HepG2 (cell line): ENCODE data around the gene OTOG. TPM values are rescaled to one million over a fixed set of nuclear protein-coding genes. Genes with fewer than 3 reads are reported as not detected.

Experiments
- ATAC-seq: fragments of 200-7000 bp; cut with Tn5 transposase; 3 replicates; pipeline ENCODE4 v1.9.1; 2020; ENCODE audit warnings: mild to moderate bottlenecking, moderate library complexity
- BruUV-seq: library from RNA; stranded (reverse); fragments of 400-500 nt; replicated peaks from 2 replicates; lab custom pipeline; 2021; lab: Mats Ljungman, UMichigan
- CTCF ChIA-PET: fragments of 300-600 bp; formaldehyde crosslinking; extraction: SDS; loops from one replicate; lab custom pipeline; 2021; ENCODE audit warnings: low total read pairs, inconsistent platforms, low intra/inter-chr PET ratio; lab: Yijun Ruan, JAX
- POLR2A ChIA-PET: fragments of 350-600 bp; sonication (Branson Sonifier 250); formaldehyde crosslinking; loops from one replicate; lab custom pipeline; 2020; ENCODE audit warnings: antibody characterized with exemption, inconsistent platforms; lab: Yijun Ruan, JAX
- DNase-seq: peaks from one replicate; pipeline ENCODE4 v3.0.0-alpha.2; 2015; ENCODE audit warnings: low spot score
- FAIRE-seq: peaks from 3 replicates; lab custom pipeline; 2011; peaks lifted over from hg19 to GRCh38; lab: Jason Lieb, UNC
- H2AFZ ChIP-seq: one replicate; pipeline ENCODE4 v1.6.1; 2011; ENCODE audit warnings: low read length, inconsistent platforms
- H3K27ac ChIP-seq: fragments of 300-600 bp; 3 replicates; pipeline ENCODE4 v1.8.0; 2011; ENCODE audit warnings: mixed run types, mild to moderate bottlenecking, mixed read lengths, low read length, inconsistent platforms; ENCODE audit not compliant: insufficient read depth; ENCODE audit errors: extremely low read length
- H3K27me3 ChIP-seq, 2 experiments: fragments of 200-600 bp in 1 of 2; 2 replicates in 1 of 2; 3 replicates in 1 of 2; pipeline versions ENCODE4 v1.6.0 to v1.8.0; 2011; ENCODE audit warnings: low read length in 2 of 2, mild to moderate bottlenecking in 2 of 2, moderate library complexity in 2 of 2, inconsistent platforms in 1 of 2; ENCODE audit not compliant: insufficient read depth in 2 of 2, control insufficient read depth in 1 of 2
- H3K36me3 ChIP-seq, 2 experiments: fragments of 200-600 bp in 1 of 2; replicated peaks in 1 of 2; 2 replicates in 1 of 2; 3 replicates in 1 of 2; pipeline versions ENCODE4 v1.5.1 to v1.8.0; 2011; ENCODE audit warnings: low read length in 2 of 2, inconsistent platforms in 1 of 2; ENCODE audit not compliant: insufficient read depth in 2 of 2, control insufficient read depth in 1 of 2
- H3K4me1 ChIP-seq: 2 replicates; pipeline ENCODE4 v1.5.1; 2012; ENCODE audit warnings: low read length, inconsistent platforms; ENCODE audit not compliant: insufficient read depth
- H3K4me2 ChIP-seq: 2 replicates; pipeline ENCODE4 v1.6.0; 2011; ENCODE audit warnings: low read depth, low read length, inconsistent platforms
- H3K4me3 ChIP-seq, 3 experiments: fragments of 200-600 bp in 1 of 3; sonication (generic), shearing (Covaris generic) in 1 of 3; replicated peaks in 1 of 3; 2 replicates each; pipeline ENCODE4 v1.5.1; 2011 to 2016; ENCODE audit warnings: low read length in 3 of 3, inconsistent platforms in 2 of 3, low read depth in 2 of 3, mild to moderate bottlenecking in 2 of 3, control low read depth in 1 of 3, mixed read lengths in 1 of 3; ENCODE audit not compliant: insufficient read depth in 1 of 3
- H3K79me2 ChIP-seq: one replicate; pipeline ENCODE4 v1.6.1; 2011; ENCODE audit warnings: low read length, inconsistent platforms; ENCODE audit not compliant: insufficient read depth
- H3K9ac ChIP-seq: 2 replicates; pipeline ENCODE4 v1.6.0; 2011; ENCODE audit warnings: mild to moderate bottlenecking, low read depth, low read length, inconsistent platforms; ENCODE audit not compliant: insufficient read depth
- H3K9me3 ChIP-seq: 2 replicates; pipeline ENCODE4 v1.5.1; 2012; ENCODE audit warnings: mild to moderate bottlenecking, low read length
- H4K20me1 ChIP-seq: 2 replicates; pipeline ENCODE4 v1.6.0; 2011; ENCODE audit warnings: inconsistent platforms, mild to moderate bottlenecking, low read length, moderate library complexity; ENCODE audit not compliant: insufficient read depth
- CREB1 ChIP-seq, 2 experiments: fragments of 450-650 bp in 1 of 2; IDR thresholded peaks; 2 replicates each; pipeline ENCODE4 v1.6.1; 2016 to 2017; ENCODE audit warnings: control low read depth in 1 of 2, mild to moderate bottlenecking in 1 of 2, missing compliant biosample characterization in 1 of 2, missing genetic modification characterization in 1 of 2
- GATAD1 ChIP-seq: IDR thresholded peaks from 2 replicates; pipeline ENCODE4 v1.6.1; 2016; ENCODE audit warnings: missing genetic modification reagents, missing compliant biosample characterization
- KDM3A ChIP-seq: IDR thresholded peaks from 2 replicates; pipeline ENCODE4 v1.6.1; 2018; ENCODE audit warnings: low read depth, missing compliant biosample characterization
- NFYB ChIP-seq: sonication (generic); formaldehyde crosslinking; IDR thresholded peaks from 2 replicates; pipeline ENCODE4 v1.4.0; 2020; ENCODE audit warnings: missing genetic modification reagents
- POLR2AphosphoS2 ChIP-seq: IDR thresholded peaks from 2 replicates; pipeline ENCODE4 v1.6.1; 2011; ENCODE audit warnings: low read depth, low read length, improper control_type of control experiment
- SP1 ChIP-seq, 2 experiments: fragments of 450-650 bp in 1 of 2; sonication (generic) in 1 of 2; formaldehyde crosslinking in 1 of 2; IDR thresholded peaks; 2 replicates each; pipeline versions ENCODE4 v1.4.0 to v1.6.1; 2016 to 2020; ENCODE audit warnings: missing genetic modification reagents in 1 of 2
- SP4 ChIP-seq: sonication (generic); formaldehyde crosslinking; IDR thresholded peaks from 2 replicates; pipeline ENCODE4 v1.8.1; 2023; ENCODE audit warnings: mild to moderate bottlenecking, missing genetic modification reagents
- ZNF30 ChIP-seq: sonication (generic); formaldehyde crosslinking; IDR thresholded peaks from 2 replicates; pipeline ENCODE4 v1.5.0; 2020; ENCODE audit warnings: mild to moderate bottlenecking, missing genetic modification reagents
- ZNF432 ChIP-seq: sonication (generic); formaldehyde crosslinking; IDR thresholded peaks from 2 replicates; pipeline ENCODE4 v1.5.0; 2020; ENCODE audit warnings: missing genetic modification reagents, mild to moderate bottlenecking, borderline replicate concordance
- ZNF777 ChIP-seq: sonication (generic); formaldehyde crosslinking; IDR thresholded peaks from 2 replicates; pipeline ENCODE4 v1.4.0; 2020; ENCODE audit warnings: missing genetic modification reagents
- WGBS: methylation state at CpG from one replicate; pipeline ENCODE4 v1.1.6; 2017; ENCODE audit warnings: low lambda C conversion rate; 5-methylcytosine and 5-hydroxymethylcytosine counted together
- in situ Hi-C: cut with HindIII; loops from 2 replicates; pipeline ENCODE4 v1.10.0; 2017; ENCODE audit warnings: low pct_unique_long_range_greater_than_20kb; ENCODE audit not compliant: extremely low pct_ligation_motif_present
- intact Hi-C: fragments of 100-400 bp; cut with micrococcal nuclease; formaldehyde crosslinking; loops from one replicate; pipeline ENCODE4 v1.10.0; 2022; ENCODE audit not compliant: unreplicated experiment
- polyA plus RNA-seq, 8 experiments: library from polyadenylated mRNA; depleted of rRNA in 3 of 8; stranded (reverse) in 7 of 8; unstranded in 1 of 8; fragments of >200 nt; fragmentation: Illumina TruSeq in 4 of 8; extraction: Trizol in 4 of 8; gene quantifications; 2 replicates each; pipeline versions ENCODE4 v1.2.1 to v1.2.3, GENCODE V29; 2011 to 2016; ENCODE audit warnings: low read depth in 4 of 8, missing spikeins in 1 of 8, mixed read lengths in 1 of 8; ENCODE audit not compliant: insufficient read depth in 1 of 8
- total RNA-seq, 5 experiments: library from RNA; depleted of rRNA; stranded (reverse); fragments of >200 nt; fragmentation: Illumina TruSeq; extraction: Trizol; gene quantifications; 2 replicates each; pipeline ENCODE4 v1.2.3, GENCODE V29; 2016; ENCODE audit warnings: low read depth in 1 of 5
- TF ChIP-seq, protein P1 (sequence below): sonication (generic); formaldehyde crosslinking; IDR thresholded peaks from 2 replicates; pipeline ENCODE4 v1.8.0; 2022; ENCODE audit warnings: missing genetic modification reagents, low read depth, mild to moderate bottlenecking, borderline replicate concordance

The OTOG gene
- total and polyA plus RNA-seq, 2 of the 13 experiments (the other 11 are each of a cell fraction or from before 2014, with no cell fraction given) = not detected

DNA sequence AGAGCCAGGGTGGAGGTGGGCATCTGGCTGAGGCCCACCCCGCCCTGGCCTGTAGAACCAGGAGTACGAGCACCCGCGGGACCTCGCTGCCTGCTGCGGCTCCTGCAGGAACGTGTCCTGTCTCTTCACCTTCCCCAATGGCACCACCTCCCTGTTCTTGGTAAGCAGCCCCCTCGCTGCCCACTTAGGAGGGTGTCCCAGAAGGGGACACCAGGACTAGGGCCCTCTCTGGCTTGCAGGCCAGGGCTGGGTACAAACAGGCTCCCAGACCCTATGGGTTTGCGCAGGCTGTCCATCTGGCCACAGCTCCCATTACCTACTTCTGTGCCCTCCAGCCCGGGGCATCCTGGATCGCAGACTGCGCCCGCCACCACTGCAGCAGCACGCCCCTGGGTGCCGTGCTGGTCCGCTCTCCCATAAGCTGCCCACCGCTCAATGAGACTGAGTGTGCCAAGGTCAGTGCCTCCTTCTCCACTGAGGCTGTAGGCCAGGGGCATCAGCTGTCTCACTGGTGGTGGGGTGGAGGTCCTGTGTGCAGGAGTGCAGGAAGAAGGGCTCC, 94.8 kb downstream of the OTOG start (continued):
- no peak for TF ChIP-seq SP1 (IDR thresholded peaks at IDR 0.05)
- TF ChIP-seq SP1 (CRISPR knock-in tag; IDR thresholded peaks at IDR 0.05) = no peak
- TF ChIP-seq NFYB (CRISPR knock-in tag) = no peak
- TF ChIP-seq, all 625 proteins: peak for 0

DNA sequence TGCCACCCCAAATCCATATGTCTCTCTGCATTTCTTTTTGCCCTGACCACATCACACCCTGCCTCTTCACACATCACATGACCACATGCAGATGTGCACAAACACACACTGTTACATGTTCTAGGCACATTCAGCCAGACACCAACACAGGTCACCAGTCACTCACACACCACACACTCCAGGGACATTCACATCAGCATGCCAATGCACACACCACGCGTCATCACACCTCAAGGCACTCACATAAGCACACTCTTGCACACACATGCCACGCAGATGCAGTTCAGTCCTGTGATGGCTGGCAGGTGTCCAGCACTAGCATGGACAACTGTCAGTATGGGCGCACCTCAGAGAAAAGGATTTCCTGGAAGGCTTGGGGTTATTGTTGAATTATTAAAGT, 95.3 kb downstream of the OTOG start:
- no TSS peak for BruUV-seq
- H4K20me1 ChIP-seq = no peaks in the 10 kb centered on the region
- no peak overlapping the region for H3K27ac ChIP-seq
- no peak overlapping the region for H2AFZ ChIP-seq
- H3K4me2 ChIP-seq = no peak overlapping the region
- intact Hi-C loops (no loop called here), in situ Hi-C loops (no loop called here)
- no peaks in the 10 kb centered on the region for H3K36me3 ChIP-seq
- DNase-seq (no peak), FAIRE-seq (no peak), ATAC-seq (no peak)
- peaks cover 1 to 14% of the 10 kb centered on the region in 2 experiments; a peak in 2 of 5 replicates for H3K27me3 ChIP-seq
- H3K9ac ChIP-seq = no peak overlapping the region
- H3K4me1 ChIP-seq = no peaks in the 10 kb centered on the region
- H3K9me3 ChIP-seq = no peaks in the 10 kb centered on the region
- CTCF ChIA-PET = no interaction called here
- no peak overlapping the region for H3K4me3 ChIP-seq
- TF ChIP-seq CREB1 (IDR thresholded peaks at IDR 0.05) (peak; percentile 65), CREB1 (CRISPR knock-in tag; IDR thresholded peaks at IDR 0.05) (no peak), SP4 (CRISPR knock-in tag) (no peak)
- WGBS = 0% methylated on average over 4 of the region's 4 CpGs
- H3K79me2 ChIP-seq = no peaks in the 10 kb centered on the region
- POLR2A ChIA-PET = no interaction called here

DNA sequence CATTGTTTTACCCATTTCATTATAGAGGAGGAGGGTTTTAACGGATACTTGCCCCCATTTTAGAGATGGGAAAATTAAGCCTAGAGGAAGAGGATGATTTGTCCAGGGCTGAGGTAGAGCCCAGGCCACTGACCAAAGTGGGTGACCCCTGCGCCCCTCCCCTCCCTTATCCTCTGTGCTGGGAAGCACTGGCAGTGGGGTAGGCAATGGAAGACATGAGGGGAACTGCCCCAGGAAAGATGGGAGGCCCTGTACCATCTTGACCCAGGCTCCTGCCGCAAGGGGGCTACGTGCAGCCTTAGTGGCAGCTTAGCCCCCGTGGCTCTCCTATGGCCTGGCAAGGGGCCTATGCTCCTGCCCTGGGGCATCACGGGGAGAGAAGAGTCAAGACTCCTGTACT, 95.9 kb downstream of the OTOG start:
- no peaks in the 10 kb centered on the region for H3K9me3 ChIP-seq
- no peak overlapping the region for H2AFZ ChIP-seq
- WGBS = 29% methylated on average over 5 of the region's 6 CpGs
- in situ Hi-C loops (no loop called here), intact Hi-C loops (no loop called here)
- H3K27ac ChIP-seq = no peak overlapping the region
- BruUV-seq = no TSS peak
- ChIA-PET POLR2A (no interaction called here), CTCF (no interaction called here)
- H3K9ac ChIP-seq = no peak overlapping the region
- no peaks in the 10 kb centered on the region for H4K20me1 ChIP-seq
- no peak overlapping the region for H3K4me2 ChIP-seq
- H3K4me3 ChIP-seq = no peak overlapping the region
- FAIRE-seq (no peak), ATAC-seq (no peak), DNase-seq (no peak)
- TF ChIP-seq ZNF432 (no peak), KDM3A (CRISPR knock-in tag) (no peak), ZNF777 (CRISPR knock-in tag) (no peak), GATAD1 (CRISPR knock-in tag) (no peak), POLR2AphosphoS2 (no peak), ZNF30 (CRISPR knock-in tag) (no peak)
- TF ChIP-seq, protein P1, sequence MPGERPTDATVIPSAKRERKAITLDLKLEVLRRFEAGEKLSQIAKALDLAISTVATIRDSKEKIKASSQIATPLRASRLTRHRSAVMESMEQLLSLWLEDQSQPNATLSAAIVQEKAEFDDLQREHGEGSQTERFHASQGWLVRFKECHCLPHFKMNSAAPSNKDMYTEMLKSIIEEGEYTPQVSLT (CRISPR knock-in tag) = no peak
- H3K79me2 ChIP-seq = no peaks in the 10 kb centered on the region
- peaks cover 1 to 11% of the 10 kb centered on the region in 2 experiments; a peak in 2 of 5 replicates for H3K27me3 ChIP-seq
- H3K36me3 ChIP-seq = no peaks in the 10 kb centered on the region
- H3K4me1 ChIP-seq = no peaks in the 10 kb centered on the region
